ENCODE results near the gene RPUSD4.
"Not testable (repeated sequence)": the region's sequence is repeated elsewhere in the genome, so short reads cannot be mapped to it uniquely, and the experiment has no call there.

The RPUSD4 gene

GRCh38 chr11:126211236-126212088 lies at the start of gene RPUSD4, which contains the start of gene FAM118B:
Gene RPUSD4 (minus strand): TSS chr11:126211650. CDS start chr11:126211638, 12 bp downstream.
Gene FAM118B (plus strand): TSS chr11:126211782. CDS start chr11:126235002, 23,220 bp downstream.
- DNase-seq: peak; percentile 94

- no peak for DNase-seq
Measured at GRCh38 chr11:126257764-126258163, 46.3 kb upstream of the RPUSD4 start.

- DNase-seq: no peak
Measured at GRCh38 chr11:126257144-126257543, 45.7 kb upstream of the RPUSD4 start.

GRCh38 chr11:126256216-126256615 lies 44.8 kb upstream of the RPUSD4 start:
- no peak for DNase-seq

- DNase-seq: not testable (repeated sequence)
Measured at GRCh38 chr11:126255507-126255906, 44.1 kb upstream of the RPUSD4 start.

- DNase-seq: no peak
Measured at GRCh38 chr11:126254819-126255218, 43.4 kb upstream of the RPUSD4 start.

- DNase-seq: no peak
Measured at GRCh38 chr11:126253265-126253664, 41.8 kb upstream of the RPUSD4 start.

- DNase-seq: no peak
Measured at GRCh38 chr11:126246636-126247035, 35.2 kb upstream of the RPUSD4 start.

- DNase-seq: no peak
Measured at GRCh38 chr11:126233391-126233790, 21.9 kb upstream of the RPUSD4 start.

- no peak for DNase-seq
Measured at GRCh38 chr11:126232683-126233082, 21.2 kb upstream of the RPUSD4 start.

- peak; percentile 43 for DNase-seq
Measured at GRCh38 chr11:126231725-126232459, 20.4 kb upstream of the RPUSD4 start.

- no peak for DNase-seq
Measured at GRCh38 chr11:126229858-126230540, 18.5 kb upstream of the RPUSD4 start.

- DNase-seq: no peak
Measured at GRCh38 chr11:126226334-126227084, 15.1 kb upstream of the RPUSD4 start.

- DNase-seq: no peak
Measured at GRCh38 chr11:126225295-126225665, 13.8 kb upstream of the RPUSD4 start.

- DNase-seq: no peak
Measured at GRCh38 chr11:126224647-126225294, 13.3 kb upstream of the RPUSD4 start.

GRCh38 chr11:126219547-126219946 lies 8.1 kb upstream of the RPUSD4 start:
- no peak for DNase-seq

- no peak for DNase-seq
Measured at GRCh38 chr11:126217491-126217890, 6.0 kb upstream of the RPUSD4 start.

- no peak for DNase-seq
Measured at GRCh38 chr11:126216526-126217305, 5.3 kb upstream of the RPUSD4 start.

- no peak for DNase-seq
Measured at GRCh38 chr11:126214841-126215240, 3.4 kb upstream of the RPUSD4 start.

GRCh38 chr11:126214441-126214840 lies 3.0 kb upstream of the RPUSD4 start:
- DNase-seq: no peak

GRCh38 chr11:126212089-126212660 lies 725 bp upstream of the RPUSD4 start:
- no peak for DNase-seq
